HCT116 (cell line): ENCODE measurements around the gene ZMYM4. TPM values are rescaled to one million over a fixed set of nuclear protein-coding genes. Genes with fewer than 3 reads are reported as not detected.

Source experiments
- ATAC-seq: fragments of 200-7000 bp; cut with Tn5 transposase; 2 replicates; pipeline ENCODE4 v1.9.1; 2020; ENCODE audit warnings: mild to moderate bottlenecking, moderate library complexity
- BruUV-seq: library from RNA; stranded (reverse); fragments of 400-500 nt; replicated peaks from 2 replicates; lab custom pipeline; 2021; lab: Mats Ljungman, UMichigan
- CTCF ChIA-PET: fragments of 300-600 bp; sonication (Branson Sonifier 250); formaldehyde crosslinking; loops from one replicate; lab custom pipeline; 2021; ENCODE audit warnings: antibody characterized with exemption; lab: Charles Lee
- POLR2A ChIA-PET: fragments of 300-600, 350-600 bp; sonication (Branson Sonifier 250); formaldehyde crosslinking; loops from one replicate; lab custom pipeline; 2021; ENCODE audit warnings: antibody characterized with exemption; lab: Charles Lee
- RAD21 ChIA-PET, 2 experiments: fragments of 300-600 bp; sonication (Branson Sonifier 250); formaldehyde crosslinking; loops; one replicate each; lab custom pipeline; 2023; ENCODE audit warnings: low total read pairs in 2 of 2; ENCODE audit not compliant: uncharacterized antibody in 2 of 2, unreplicated experiment in 2 of 2, low non-redundant PET in 1 of 2; lab: Charles Lee
- DNase-seq: peaks from one replicate; pipeline ENCODE4 v3.0.0-alpha.2; 2010; ENCODE audit warnings: low read depth, low spot score
- H2AFZ ChIP-seq: fragments of 200-600 bp; shearing (Covaris generic), sonication (generic); 2 replicates; pipeline ENCODE4 v1.6.1; 2017; ENCODE audit warnings: low read depth, mixed run types, mixed read lengths, antibody characterized with exemption, low read length; ENCODE audit not compliant: poor library complexity, severe bottlenecking
- H3K27ac ChIP-seq: 2 replicates; pipeline ENCODE4 v1.5.1; 2012; ENCODE audit warnings: low read depth, low read length
- H3K27me3 ChIP-seq: fragments of 200-600 bp; sonication (generic); 2 replicates; pipeline ENCODE4 v1.6.1; 2016; ENCODE audit warnings: mixed run types, low read length, mixed read lengths; ENCODE audit not compliant: insufficient read depth
- H3K36me3 ChIP-seq, 2 experiments: fragments of 200-500 bp in 1 of 2; fragments of 200-600 bp in 1 of 2; sonication (Bioruptor generic) in 1 of 2; sonication (generic) in 1 of 2; 2 replicates each; pipeline versions ENCODE4 v1.5.1 to v1.6.1; 2014 to 2016; ENCODE audit warnings: low read length in 2 of 2, inconsistent platforms in 1 of 2, mixed read lengths in 1 of 2, mixed run types in 1 of 2; ENCODE audit not compliant: insufficient read depth in 2 of 2, control insufficient read depth in 1 of 2
- H3K4me1 ChIP-seq, 2 experiments: fragments of 200-600 bp in 1 of 2; sonication (generic) in 1 of 2; 2 replicates each; pipeline versions ENCODE4 v1.5.1 to v1.6.1; 2012 to 2017; ENCODE audit warnings: low read length in 2 of 2, inconsistent platforms in 1 of 2, mild to moderate bottlenecking in 1 of 2, mixed read lengths in 1 of 2, mixed run types in 1 of 2, moderate library complexity in 1 of 2; ENCODE audit not compliant: insufficient read depth in 2 of 2, control insufficient read depth in 1 of 2
- H3K4me2 ChIP-seq: fragments of 200-600 bp; sonication (generic); 2 replicates; pipeline ENCODE4 v1.6.1; 2017; ENCODE audit warnings: mixed run types, low read length, mixed read lengths
- H3K4me3 ChIP-seq, 2 experiments: fragments of 200-600 bp in 1 of 2; sonication (generic) in 1 of 2; replicated peaks in 1 of 2; 2 replicates each; pipeline ENCODE4 v1.5.1; 2011 to 2016; ENCODE audit warnings: low read length in 2 of 2, control low read depth in 1 of 2, low read depth in 1 of 2, mild to moderate bottlenecking in 1 of 2, mixed read lengths in 1 of 2, mixed run types in 1 of 2
- H3K79me2 ChIP-seq: fragments of 200-600 bp; sonication (generic); 2 replicates; pipeline ENCODE4 v1.6.1; 2017; ENCODE audit warnings: mild to moderate bottlenecking, mixed run types, low read length, moderate library complexity, mixed read lengths; ENCODE audit not compliant: insufficient read depth
- H3K9ac ChIP-seq: fragments of 200-600 bp; sonication (generic); 2 replicates; pipeline ENCODE4 v1.6.1; 2016; ENCODE audit warnings: low read length, mixed read lengths
- H3K9me2 ChIP-seq: fragments of 200-600 bp; sonication (generic), shearing (Covaris generic); 2 replicates; pipeline ENCODE4 v1.6.1; 2017; ENCODE audit warnings: mixed run types, mild to moderate bottlenecking, moderate library complexity; ENCODE audit not compliant: insufficient read depth
- H3K9me3 ChIP-seq, 2 experiments: fragments of 200-500 bp in 1 of 2; fragments of 200-600 bp in 1 of 2; sonication (Bioruptor generic) in 1 of 2; sonication (generic) in 1 of 2; 2 replicates each; pipeline ENCODE4 v1.6.1; 2014 to 2017; ENCODE audit warnings: low read length in 2 of 2, mixed read lengths in 2 of 2, inconsistent platforms in 1 of 2, low read depth in 1 of 2, mild to moderate bottlenecking in 1 of 2, mixed run types in 1 of 2, moderate library complexity in 1 of 2; ENCODE audit not compliant: control insufficient read depth in 1 of 2, insufficient read depth in 1 of 2
- H4K20me1 ChIP-seq: fragments of 200-600 bp; sonication (generic), shearing (Covaris generic); 2 replicates; pipeline ENCODE4 v1.6.1; 2017; ENCODE audit warnings: mixed run types, mild to moderate bottlenecking, moderate library complexity; ENCODE audit not compliant: insufficient read depth
- ATF3 ChIP-seq: IDR thresholded peaks from 2 replicates; pipeline ENCODE4 v1.6.1; 2012
- CEBPB ChIP-seq: IDR thresholded peaks from 2 replicates; pipeline ENCODE4 v1.6.1; 2012; ENCODE audit warnings: low read depth
- CTCF ChIP-seq, 3 experiments: fragments of 200-600 bp in 1 of 3; sonication (generic) in 1 of 3; IDR thresholded peaks in 2 of 3; conservative IDR thresholded peaks in 1 of 3; 2 replicates each; pipeline ENCODE4 v1.5.1; 2012 to 2017; ENCODE audit warnings: low read depth in 2 of 3, low read length in 2 of 3, antibody characterized with exemption in 1 of 3, borderline replicate concordance in 1 of 3, control low read depth in 1 of 3, mild to moderate bottlenecking in 1 of 3, mixed read lengths in 1 of 3, mixed run types in 1 of 3, moderate library complexity in 1 of 3; ENCODE audit not compliant: insufficient read depth in 1 of 3
- ELF1 ChIP-seq: IDR thresholded peaks from 2 replicates; pipeline ENCODE4 v1.6.1; 2012; ENCODE audit warnings: low read depth, borderline replicate concordance
- POLR2A ChIP-seq: IDR thresholded peaks from 2 replicates; pipeline ENCODE4 v1.7.0; 2011; ENCODE audit warnings: borderline replicate concordance; ENCODE audit not compliant: insufficient read depth, insufficient read length; ENCODE audit errors: extremely low read depth
- POLR2AphosphoS5 ChIP-seq: IDR thresholded peaks from 2 replicates; pipeline ENCODE4 v1.6.1; 2011; ENCODE audit warnings: mild to moderate bottlenecking, low read depth, low read length, moderate library complexity
- RAD21 ChIP-seq: IDR thresholded peaks from 2 replicates; pipeline ENCODE4 v1.6.1; 2012; ENCODE audit warnings: low read depth, mild to moderate bottlenecking
- SRF ChIP-seq: IDR thresholded peaks from 2 replicates; pipeline ENCODE4 v1.6.1; 2012; ENCODE audit warnings: low read depth
- TCF7L2 ChIP-seq: IDR thresholded peaks from 2 replicates; pipeline ENCODE4 v1.7.0; 2011; ENCODE audit warnings: borderline replicate concordance, inconsistent platforms; ENCODE audit not compliant: insufficient read depth, insufficient read length; ENCODE audit errors: extremely low read depth
- YY1 ChIP-seq: IDR thresholded peaks from 2 replicates; pipeline ENCODE4 v1.6.1; 2011; ENCODE audit warnings: low read length, low read depth, moderate library complexity, mild to moderate bottlenecking; ENCODE audit not compliant: insufficient replicate concordance; ENCODE audit errors: extremely low read depth
- ZNF274 ChIP-seq: fragments of 200-500 bp; sonication (Bioruptor generic); IDR thresholded peaks from 2 replicates; pipeline ENCODE4 v1.6.1; 2014; ENCODE audit warnings: mild to moderate bottlenecking, low read depth, low read length, inconsistent platforms
- intact Hi-C: fragments of 100-400 bp; cut with micrococcal nuclease; formaldehyde crosslinking; loops from 2 replicates; pipeline ENCODE4 v1.10.0; 2022
- total RNA-seq: library from RNA; stranded (reverse); gene quantifications from one replicate; pipeline ENCODE4 v1.2.1, GENCODE V29; 2021; ENCODE audit not compliant: unreplicated experiment
- TF ChIP-seq, protein P1 (sequence below): IDR thresholded peaks from 2 replicates; pipeline ENCODE4 v1.6.1; 2012; ENCODE audit warnings: low read depth

ZMYM4 gene
- total RNA-seq, 1 experiment from 2014 or later, result 58.0 TPM

- TF ChIP-seq, protein P1, sequence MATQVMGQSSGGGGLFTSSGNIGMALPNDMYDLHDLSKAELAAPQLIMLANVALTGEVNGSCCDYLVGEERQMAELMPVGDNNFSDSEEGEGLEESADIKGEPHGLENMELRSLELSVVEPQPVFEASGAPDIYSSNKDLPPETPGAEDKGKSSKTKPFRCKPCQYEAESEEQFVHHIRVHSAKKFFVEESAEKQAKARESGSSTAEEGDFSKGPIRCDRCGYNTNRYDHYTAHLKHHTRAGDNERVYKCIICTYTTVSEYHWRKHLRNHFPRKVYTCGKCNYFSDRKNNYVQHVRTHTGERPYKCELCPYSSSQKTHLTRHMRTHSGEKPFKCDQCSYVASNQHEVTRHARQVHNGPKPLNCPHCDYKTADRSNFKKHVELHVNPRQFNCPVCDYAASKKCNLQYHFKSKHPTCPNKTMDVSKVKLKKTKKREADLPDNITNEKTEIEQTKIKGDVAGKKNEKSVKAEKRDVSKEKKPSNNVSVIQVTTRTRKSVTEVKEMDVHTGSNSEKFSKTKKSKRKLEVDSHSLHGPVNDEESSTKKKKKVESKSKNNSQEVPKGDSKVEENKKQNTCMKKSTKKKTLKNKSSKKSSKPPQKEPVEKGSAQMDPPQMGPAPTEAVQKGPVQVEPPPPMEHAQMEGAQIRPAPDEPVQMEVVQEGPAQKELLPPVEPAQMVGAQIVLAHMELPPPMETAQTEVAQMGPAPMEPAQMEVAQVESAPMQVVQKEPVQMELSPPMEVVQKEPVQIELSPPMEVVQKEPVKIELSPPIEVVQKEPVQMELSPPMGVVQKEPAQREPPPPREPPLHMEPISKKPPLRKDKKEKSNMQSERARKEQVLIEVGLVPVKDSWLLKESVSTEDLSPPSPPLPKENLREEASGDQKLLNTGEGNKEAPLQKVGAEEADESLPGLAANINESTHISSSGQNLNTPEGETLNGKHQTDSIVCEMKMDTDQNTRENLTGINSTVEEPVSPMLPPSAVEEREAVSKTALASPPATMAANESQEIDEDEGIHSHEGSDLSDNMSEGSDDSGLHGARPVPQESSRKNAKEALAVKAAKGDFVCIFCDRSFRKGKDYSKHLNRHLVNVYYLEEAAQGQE, result no peak
- TF ChIP-seq POLR2A, result no peak
- TF ChIP-seq SRF, result no peak
- TF ChIP-seq CEBPB, result no peak
- TF ChIP-seq YY1, result no peak
- TF ChIP-seq POLR2AphosphoS5, result no peak
- TF ChIP-seq ZNF274, result no peak
These were observed 29.4 kb downstream of the ZMYM4 start (continued) for GRCh38 chr1:35297886-35298285.

GRCh38 chr1:35298464-35298863 is 30.0 kb downstream of the ZMYM4 start:
- peaks cover 27% of the 10 kb centered on the region for H3K79me2 ChIP-seq
- ChIA-PET RAD21 (no interaction called here), CTCF (interaction anchor here (1.3 to 1.4 kb wide), 2 partner anchors 10 to 97 kb away, joined by 3 read pairs; no protein-coding TSS in a partner anchor), POLR2A (no interaction called here)
- no peak overlapping the region for H2AFZ ChIP-seq
- H3K9me3 ChIP-seq, result no peaks in the 10 kb centered on the region
- no peaks in the 10 kb centered on the region for H3K4me1 ChIP-seq
- H3K9me2 ChIP-seq, result no peaks in the 10 kb centered on the region
- no peak overlapping the region for H3K27ac ChIP-seq
- TF ChIP-seq ATF3 (no peak), CTCF (IDR thresholded peaks at IDR 0.05 in 2 of 3, conservative IDR thresholded peaks at IDR 0.05 in 1 of 3; ENCODE audit: borderline replicate concordance in 1 of 3, insufficient read depth in 1 of 3, low read depth in 2 of 3, low read length in 2 of 3) (peak; percentile 33 to 50 (median 40); a peak in 5 of 6 replicates), RAD21 (peak; percentile 73), ELF1 (no peak), TCF7L2 (no peak), CEBPB (no peak)
- TF ChIP-seq, protein P1, result no peak
- no peak for DNase-seq
- intact Hi-C loops, result loop anchor here (1.0 to 10.0 kb wide), 2 partner anchors 96 to 444 kb away; partner anchors contain the start of gene SMIM12
- H4K20me1 ChIP-seq, result no peaks in the 10 kb centered on the region
- H3K36me3 ChIP-seq, result peaks cover 0 to 2% of the 10 kb centered on the region in 2 experiments; a peak in 1 of 4 replicates
- no peaks in the 10 kb centered on the region for H3K27me3 ChIP-seq
- ATAC-seq, result peak; percentile 61; the same call in 1 of the 2 replicates
- H3K4me2 ChIP-seq, result no peak overlapping the region
- H3K4me3 ChIP-seq, result no peak overlapping the region
- BruUV-seq, result TSS peak; percentile 12
- H3K9ac ChIP-seq, result no peak overlapping the region
